ES-I3 (cell line): ENCODE data around the gene NSMCE1.
A peak's percentile ranks its signal among the peaks of the same experiment; 100 is the strongest.
"Not testable (repeated sequence)": the region's sequence is repeated elsewhere in the genome, so short reads cannot be mapped to it uniquely, and the experiment has no call there.

Experiments
- H3K36me3 ChIP-seq: 2 replicates; pipeline ENCODE4 v1.6.1; 2013; ENCODE audit warnings: mild to moderate bottlenecking, low read length, control low read depth, moderate library complexity; ENCODE audit not compliant: insufficient read depth
- H3K4me1 ChIP-seq: 2 replicates; pipeline ENCODE4 v1.6.1; 2013; ENCODE audit warnings: mild to moderate bottlenecking, control low read depth, low read length; ENCODE audit not compliant: insufficient read depth
- H3K9ac ChIP-seq: 2 replicates; pipeline ENCODE4 v1.6.1; 2013; ENCODE audit warnings: low read depth, mild to moderate bottlenecking, low read length, moderate library complexity
- H3K9me3 ChIP-seq: 2 replicates; pipeline ENCODE4 v1.6.1; 2013; ENCODE audit warnings: mild to moderate bottlenecking, low read length, moderate library complexity; ENCODE audit not compliant: control insufficient read depth, insufficient read depth

The NSMCE1 gene

DNA sequence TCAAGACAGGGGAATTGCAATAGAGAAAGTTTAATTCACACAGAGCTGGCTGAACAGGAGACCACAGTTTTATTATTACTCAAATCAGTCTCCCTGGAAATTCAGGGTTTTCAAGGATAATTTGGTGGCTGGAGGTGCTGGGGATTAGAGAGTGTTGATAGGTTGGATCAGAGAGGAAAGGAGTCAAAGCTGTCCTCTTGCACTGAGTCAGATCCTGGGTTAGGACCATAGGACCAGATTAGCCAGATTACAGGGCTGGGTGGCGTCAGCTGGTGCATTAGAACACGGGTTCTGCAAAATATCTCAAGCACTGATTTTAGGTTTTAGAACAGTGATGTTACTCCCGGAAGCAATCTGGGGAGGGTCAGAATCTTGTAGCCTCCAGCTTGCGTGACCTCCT, 1.8 kb upstream of the NSMCE1 start:
- Histone ChIP-seq H3K9me3 (no peaks in the 10 kb centered on the region), H3K4me1 (peaks cover 12% of the 10 kb centered on the region; the same call in 1 of the 2 replicates), H3K36me3 (no peaks in the 10 kb centered on the region), H3K9ac (no peak overlapping the region)

DNA sequence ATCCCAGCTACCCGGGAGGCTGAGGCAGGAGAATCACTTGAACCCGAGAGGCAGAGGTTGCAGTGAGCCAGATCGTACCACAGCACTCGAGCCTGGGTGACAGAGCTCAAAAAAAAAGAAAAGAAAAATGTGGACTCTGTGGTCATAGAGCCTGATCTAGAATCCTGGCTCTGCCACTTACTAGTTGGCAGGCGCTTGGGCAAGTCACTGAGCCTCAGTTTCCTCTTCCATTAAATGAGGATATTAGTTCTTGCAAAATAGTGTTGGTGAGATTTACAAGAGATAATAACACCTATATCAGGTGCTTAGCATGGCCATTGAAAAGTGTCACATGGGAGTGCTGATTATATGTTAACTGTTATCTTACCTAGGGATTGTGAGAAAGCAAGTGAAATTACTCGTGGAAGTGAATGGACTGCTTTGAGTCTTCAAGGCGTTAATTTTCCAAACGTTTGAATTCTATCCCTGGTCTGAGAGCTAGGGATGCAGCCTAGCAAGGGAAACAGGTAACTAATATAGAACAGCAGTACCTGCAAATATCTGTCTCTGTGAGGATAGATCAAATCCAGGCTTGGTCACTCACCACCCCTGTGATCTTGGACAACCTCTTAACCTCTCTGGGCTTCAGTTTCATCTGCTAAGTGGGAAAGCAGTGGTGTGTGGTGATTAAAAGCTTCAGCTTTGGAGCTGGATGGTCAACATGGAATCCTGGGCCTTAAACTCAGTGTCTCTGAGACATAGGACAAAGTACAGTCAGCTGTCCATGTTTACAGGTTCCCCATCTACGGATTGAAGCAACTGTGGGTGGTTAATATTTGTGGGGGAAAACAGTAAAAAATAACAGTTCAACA, 953 bp upstream of the NSMCE1 start:
- Histone ChIP-seq H3K36me3 (no peaks in the 10 kb centered on the region), H3K4me1 (peaks cover 12% of the 10 kb centered on the region; the same call in 1 of the 2 replicates), H3K9me3 (no peaks in the 10 kb centered on the region), H3K9ac (peak overlapping the region; percentile 86; the same call in 1 of the 2 replicates)

DNA sequence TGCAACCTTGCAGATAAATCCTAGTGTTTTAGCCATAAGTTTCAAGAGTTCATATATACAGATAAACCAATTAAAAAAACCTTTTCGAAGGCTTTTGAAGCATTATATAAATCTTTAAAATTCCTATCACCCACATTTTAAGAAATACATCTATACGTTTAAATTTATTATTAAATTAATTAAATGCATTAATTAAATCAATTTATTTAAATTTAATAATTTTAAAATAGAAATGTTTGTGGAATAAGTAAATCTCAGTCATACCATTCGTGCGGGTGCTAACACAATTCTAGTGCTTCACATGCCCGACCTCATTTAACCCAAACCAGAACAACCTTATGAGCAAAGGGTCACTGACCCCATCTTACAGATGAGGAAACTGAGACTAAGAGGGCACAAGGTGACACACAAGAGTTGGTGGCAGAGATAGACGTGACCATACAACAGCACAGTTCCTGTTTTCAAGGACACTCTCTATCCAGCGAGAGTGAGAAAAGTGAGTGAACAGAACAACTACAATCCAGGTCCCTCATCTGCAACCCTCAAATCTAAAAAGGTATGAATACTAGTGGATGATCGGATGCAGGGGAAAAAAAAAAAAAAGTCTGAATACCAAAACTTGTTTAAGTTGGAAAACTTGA, 1.4 kb downstream of the NSMCE1 start:
- Histone ChIP-seq H3K9me3 (no peaks in the 10 kb centered on the region), H3K36me3 (no peaks in the 10 kb centered on the region), H3K4me1 (peaks cover 13% of the 10 kb centered on the region; the same call in 1 of the 2 replicates), H3K9ac (no peak overlapping the region; the same call in 1 of the 2 replicates)

GRCh38 chr16:27265982-27266381, 2.6 kb downstream of the NSMCE1 start:
- Histone ChIP-seq H3K9ac (no peak overlapping the region), H3K9me3 (no peaks in the 10 kb centered on the region), H3K36me3 (no peaks in the 10 kb centered on the region), H3K4me1 (peaks cover 7% of the 10 kb centered on the region; the same call in 1 of the 2 replicates)

GRCh38 chr16:27264151-27264550, 4.4 kb downstream of the NSMCE1 start:
- H3K9me3 ChIP-seq: no peaks in the 10 kb centered on the region
- peaks cover 9% of the 10 kb centered on the region; the same call in 1 of the 2 replicates for H3K4me1 ChIP-seq
- no peak overlapping the region for H3K9ac ChIP-seq
- H3K36me3 ChIP-seq: no peaks in the 10 kb centered on the region

GRCh38 chr16:27262904-27263423, 5.6 kb downstream of the NSMCE1 start:
- H3K4me1 ChIP-seq: peaks cover 15% of the 10 kb centered on the region

GRCh38 chr16:27259710-27260109, 8.9 kb downstream of the NSMCE1 start:
- no peak overlapping the region for H3K9ac ChIP-seq
- no peaks in the 10 kb centered on the region for H3K9me3 ChIP-seq
- H3K36me3 ChIP-seq: no peaks in the 10 kb centered on the region
- H3K4me1 ChIP-seq: peaks cover 15% of the 10 kb centered on the region

More at GRCh38 chr16:27262904-27263423, 5.6 kb downstream of the NSMCE1 start:
- not testable (repeated sequence) for H3K9me3 ChIP-seq, H3K36me3 ChIP-seq, H3K9ac ChIP-seq

DNA sequence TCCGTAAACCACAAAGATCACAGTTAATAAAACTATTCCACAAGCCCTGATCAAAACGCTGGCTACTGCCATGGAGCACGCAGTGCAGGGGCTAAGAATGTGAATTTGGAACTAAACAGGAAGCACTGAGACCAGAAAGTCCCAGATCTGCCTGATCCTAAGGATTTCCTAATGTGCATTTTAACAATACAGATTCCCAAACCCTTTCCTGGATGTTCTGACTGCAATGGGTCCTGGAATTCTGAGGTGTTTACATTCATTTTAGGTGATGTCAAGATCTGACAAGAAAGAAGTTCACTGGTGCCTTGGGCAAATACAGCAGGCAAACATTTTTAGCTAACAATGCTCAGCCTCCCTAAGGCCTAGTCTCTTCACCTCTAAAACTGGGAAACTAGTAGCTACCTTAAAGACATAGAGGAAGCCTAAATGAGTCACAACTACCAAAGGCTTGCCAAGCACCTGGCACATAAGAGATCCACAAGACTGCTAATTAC, 10.3 kb downstream of the NSMCE1 start:
- H3K36me3 ChIP-seq: no peaks in the 10 kb centered on the region
- H3K4me1 ChIP-seq: peaks cover 15% of the 10 kb centered on the region
- H3K9ac ChIP-seq: no peak overlapping the region
- no peaks in the 10 kb centered on the region for H3K9me3 ChIP-seq

DNA sequence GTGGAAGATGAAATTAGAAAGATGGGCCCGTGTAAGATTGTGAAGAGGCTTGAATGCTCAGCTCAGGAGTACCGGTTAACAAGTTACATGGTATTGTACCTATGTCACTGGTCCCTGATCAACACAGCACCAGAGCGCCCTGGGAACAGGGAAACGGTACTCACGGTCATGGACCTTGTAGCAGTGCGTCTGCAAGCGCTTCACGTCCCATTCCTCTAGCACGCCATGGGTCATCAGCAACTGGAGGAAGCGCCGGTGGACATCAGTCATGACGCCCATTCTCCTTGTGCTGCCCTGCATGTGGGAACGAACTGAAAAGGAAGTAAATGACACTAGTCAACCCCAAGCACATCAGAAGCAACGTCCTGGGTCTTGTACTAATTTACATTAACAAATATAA, 11.3 kb downstream of the NSMCE1 start:
- peaks cover 14% of the 10 kb centered on the region for H3K4me1 ChIP-seq
- H3K36me3 ChIP-seq: no peaks in the 10 kb centered on the region

GRCh38 chr16:27256861-27257260, 11.7 kb downstream of the NSMCE1 start:
- H3K4me1 ChIP-seq: peaks cover 12% of the 10 kb centered on the region
- H3K9ac ChIP-seq: no peak overlapping the region
- H3K9me3 ChIP-seq: no peaks in the 10 kb centered on the region
- no peaks in the 10 kb centered on the region for H3K36me3 ChIP-seq

More for the DNA sequence above, 11.3 kb downstream of the NSMCE1 start:
- Histone ChIP-seq H3K9me3 (no peaks in the 10 kb centered on the region), H3K9ac (no peak overlapping the region)

GRCh38 chr16:27254262-27254811, 14.2 kb downstream of the NSMCE1 start:
- no peak overlapping the region for H3K9ac ChIP-seq
- H3K9me3 ChIP-seq: no peaks in the 10 kb centered on the region
- H3K36me3 ChIP-seq: no peaks in the 10 kb centered on the region
- peaks cover 7% of the 10 kb centered on the region for H3K4me1 ChIP-seq

DNA sequence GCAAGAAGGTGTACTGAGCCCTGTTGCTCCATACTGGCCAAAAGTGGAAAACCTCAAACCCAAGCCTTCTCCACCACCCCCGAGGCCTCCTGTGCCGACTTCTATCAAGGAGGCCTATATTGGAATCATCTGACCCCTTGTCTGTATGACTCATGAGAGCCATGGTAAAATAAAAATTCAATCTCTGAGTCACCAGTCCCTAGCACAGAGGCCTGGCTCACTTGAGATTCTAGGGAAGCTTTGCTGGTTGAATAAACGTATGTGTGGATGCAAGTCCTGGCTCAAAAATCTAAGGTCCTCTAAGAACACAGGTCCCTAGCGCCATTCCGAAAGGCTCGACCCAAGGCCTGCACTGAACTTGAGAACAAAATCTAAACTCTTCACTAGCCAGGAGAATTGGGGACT, 15.0 kb downstream of the NSMCE1 start:
- H3K9ac ChIP-seq: no peak overlapping the region
- no peaks in the 10 kb centered on the region for H3K9me3 ChIP-seq
- H3K36me3 ChIP-seq: no peaks in the 10 kb centered on the region
- H3K4me1 ChIP-seq: peaks cover 6% of the 10 kb centered on the region; the same call in 1 of the 2 replicates

GRCh38 chr16:27252206-27252585, 16.4 kb downstream of the NSMCE1 start:
- Histone ChIP-seq H3K4me1 (no peaks in the 10 kb centered on the region; the same call in 1 of the 2 replicates), H3K9me3 (no peaks in the 10 kb centered on the region), H3K9ac (no peak overlapping the region), H3K36me3 (no peaks in the 10 kb centered on the region)

DNA sequence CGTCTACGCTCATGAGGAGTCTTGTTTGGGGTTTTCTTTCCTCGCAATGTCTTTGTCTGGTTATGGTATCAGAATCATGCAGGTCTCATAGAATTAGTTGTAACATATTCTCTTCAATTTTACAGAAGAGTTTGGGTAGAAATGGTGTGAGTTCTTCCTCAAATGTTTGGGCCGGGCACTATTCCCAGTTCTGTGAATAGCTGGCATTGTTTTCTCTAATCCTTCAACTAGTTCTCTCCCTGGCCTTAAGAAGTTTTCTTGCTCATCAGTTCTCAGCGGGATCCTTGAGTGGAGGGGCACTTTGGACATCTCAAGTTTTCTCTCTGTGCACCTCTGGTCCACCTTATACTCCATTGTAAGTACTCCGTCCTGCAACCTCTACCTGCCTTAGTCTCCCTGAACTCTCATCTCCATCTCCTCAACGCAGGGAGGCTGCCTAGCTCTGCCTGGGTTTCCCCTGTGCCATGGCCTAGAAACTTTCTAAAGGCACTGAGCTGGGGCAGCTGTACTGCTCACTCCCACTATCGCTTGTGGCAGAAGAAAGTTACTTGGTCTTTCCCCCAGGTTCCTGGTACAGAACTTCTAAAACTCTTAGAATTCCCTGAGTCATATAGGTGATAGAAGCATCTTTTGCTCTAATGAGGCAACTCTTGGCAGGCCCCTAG, 16.9 kb downstream of the NSMCE1 start:
- no peaks in the 10 kb centered on the region for H3K9me3 ChIP-seq
- H3K4me1 ChIP-seq: no peaks in the 10 kb centered on the region; the same call in 1 of the 2 replicates
- H3K36me3 ChIP-seq: no peaks in the 10 kb centered on the region
- H3K9ac ChIP-seq: no peak overlapping the region
